ENCODE measurements around the gene LSR. TPM values are rescaled to one million over a fixed set of nuclear protein-coding genes. Genes with fewer than 3 reads are reported as not detected.

Gene LSR
- total RNA-seq, 3 donors from 2014 or later (not counting 1 experiment from before 2014, with no cell fraction given), result 3.4 to 6.9 (median 6.7) TPM

- DNase-seq (no peak), ATAC-seq (no peak)
- no peaks in the 10 kb centered on the region for H3K9me3 Mint-ChIP-seq
- no peaks in the 10 kb centered on the region for H3K27me3 ChIP-seq (ENCODE audit: control insufficient read depth, insufficient read depth, low read length)
- H3K9me3 ChIP-seq (ENCODE audit: control insufficient read depth, insufficient read depth, low read length), result no peaks in the 10 kb centered on the region
- no peaks in the 10 kb centered on the region for H3K4me1 Mint-ChIP-seq
- no peak overlapping the region for H3K4me3 Mint-ChIP-seq
- no peaks in the 10 kb centered on the region for H3K36me3 ChIP-seq (ENCODE audit: control insufficient read depth, insufficient read depth, low read length)
- no peak overlapping the region for H3K27ac Mint-ChIP-seq
- 92% methylated on average over 2 of the region's 2 CpGs for WGBS (ENCODE audit: insufficient coverage)
- intact Hi-C loops (cut with micrococcal nuclease), result no loop called here
- H3K4me3 ChIP-seq (ENCODE audit: low read length), result no peak overlapping the region
- H3K27ac ChIP-seq (ENCODE audit: low read length), result no peak overlapping the region
- TF ChIP-seq, protein P1, sequence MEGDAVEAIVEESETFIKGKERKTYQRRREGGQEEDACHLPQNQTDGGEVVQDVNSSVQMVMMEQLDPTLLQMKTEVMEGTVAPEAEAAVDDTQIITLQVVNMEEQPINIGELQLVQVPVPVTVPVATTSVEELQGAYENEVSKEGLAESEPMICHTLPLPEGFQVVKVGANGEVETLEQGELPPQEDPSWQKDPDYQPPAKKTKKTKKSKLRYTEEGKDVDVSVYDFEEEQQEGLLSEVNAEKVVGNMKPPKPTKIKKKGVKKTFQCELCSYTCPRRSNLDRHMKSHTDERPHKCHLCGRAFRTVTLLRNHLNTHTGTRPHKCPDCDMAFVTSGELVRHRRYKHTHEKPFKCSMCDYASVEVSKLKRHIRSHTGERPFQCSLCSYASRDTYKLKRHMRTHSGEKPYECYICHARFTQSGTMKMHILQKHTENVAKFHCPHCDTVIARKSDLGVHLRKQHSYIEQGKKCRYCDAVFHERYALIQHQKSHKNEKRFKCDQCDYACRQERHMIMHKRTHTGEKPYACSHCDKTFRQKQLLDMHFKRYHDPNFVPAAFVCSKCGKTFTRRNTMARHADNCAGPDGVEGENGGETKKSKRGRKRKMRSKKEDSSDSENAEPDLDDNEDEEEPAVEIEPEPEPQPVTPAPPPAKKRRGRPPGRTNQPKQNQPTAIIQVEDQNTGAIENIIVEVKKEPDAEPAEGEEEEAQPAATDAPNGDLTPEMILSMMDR (IDR thresholded peaks at IDR 0.05), result no peak
- peaks cover 1% of the 10 kb centered on the region for H3K4me1 ChIP-seq (ENCODE audit: control insufficient read depth, insufficient read depth, low read length)
- no peaks in the 10 kb centered on the region for H3K27me3 Mint-ChIP-seq (ENCODE audit: low read depth in 2 of 2)
- no peaks in the 10 kb centered on the region for H3K36me3 Mint-ChIP-seq
These were observed 53.2 kb downstream of the LSR start for GRCh38 chr19:35301961-35302360.

GRCh38 chr19:35302446-35302845 is 53.6 kb downstream of the LSR start:
- 88% methylated on average over 16 of the region's 16 CpGs for WGBS (ENCODE audit: insufficient coverage)
- no peaks in the 10 kb centered on the region for H3K36me3 ChIP-seq (ENCODE audit: control insufficient read depth, insufficient read depth, low read length)
- H3K4me1 Mint-ChIP-seq, result no peaks in the 10 kb centered on the region
- intact Hi-C loops (cut with micrococcal nuclease), result no loop called here
- H3K4me3 ChIP-seq (ENCODE audit: low read length), result no peak overlapping the region
- TF ChIP-seq, protein P1 (IDR thresholded peaks at IDR 0.05), result no peak
- DNase-seq, result no peak
- no peaks in the 10 kb centered on the region for H3K36me3 Mint-ChIP-seq
- no peaks in the 10 kb centered on the region for H3K9me3 ChIP-seq (ENCODE audit: control insufficient read depth, insufficient read depth, low read length)
- H3K4me1 ChIP-seq (ENCODE audit: control insufficient read depth, insufficient read depth, low read length), result no peaks in the 10 kb centered on the region
- no peaks in the 10 kb centered on the region for H3K27me3 ChIP-seq (ENCODE audit: control insufficient read depth, insufficient read depth, low read length)
- H3K27ac Mint-ChIP-seq, result no peak overlapping the region
- no peaks in the 10 kb centered on the region for H3K9me3 Mint-ChIP-seq
- no peaks in the 10 kb centered on the region for H3K27me3 Mint-ChIP-seq (ENCODE audit: low read depth in 2 of 2)
- H3K27ac ChIP-seq (ENCODE audit: low read length), result no peak overlapping the region
- no peak overlapping the region for H3K4me3 Mint-ChIP-seq
- ATAC-seq, result no peak

- H3K4me3 ChIP-seq (ENCODE audit: low read length), result no peak overlapping the region
- no peaks in the 10 kb centered on the region for H3K9me3 ChIP-seq (ENCODE audit: control insufficient read depth, insufficient read depth, low read length)
- TF ChIP-seq, protein P1 (IDR thresholded peaks at IDR 0.05), result no peak
- H3K27me3 ChIP-seq (ENCODE audit: control insufficient read depth, insufficient read depth, low read length), result no peaks in the 10 kb centered on the region
- intact Hi-C loops (cut with micrococcal nuclease), result no loop called here
- H3K27ac ChIP-seq (ENCODE audit: low read length), result no peak overlapping the region
- Mint-ChIP-seq H3K27ac (no peak overlapping the region), H3K4me1 (no peaks in the 10 kb centered on the region), H3K27me3 (ENCODE audit: low read depth in 2 of 2) (no peaks in the 10 kb centered on the region), H3K4me3 (no peak overlapping the region), H3K36me3 (no peaks in the 10 kb centered on the region), H3K9me3 (no peaks in the 10 kb centered on the region)
- 88% methylated on average over 6 of the region's 6 CpGs for WGBS (ENCODE audit: insufficient coverage)
- ATAC-seq, result no peak
- no peak for DNase-seq
- H3K4me1 ChIP-seq (ENCODE audit: control insufficient read depth, insufficient read depth, low read length), result no peaks in the 10 kb centered on the region
- no peaks in the 10 kb centered on the region for H3K36me3 ChIP-seq (ENCODE audit: control insufficient read depth, insufficient read depth, low read length)
These were observed 54.6 kb downstream of the LSR start for GRCh38 chr19:35303357-35303915.

DNA sequence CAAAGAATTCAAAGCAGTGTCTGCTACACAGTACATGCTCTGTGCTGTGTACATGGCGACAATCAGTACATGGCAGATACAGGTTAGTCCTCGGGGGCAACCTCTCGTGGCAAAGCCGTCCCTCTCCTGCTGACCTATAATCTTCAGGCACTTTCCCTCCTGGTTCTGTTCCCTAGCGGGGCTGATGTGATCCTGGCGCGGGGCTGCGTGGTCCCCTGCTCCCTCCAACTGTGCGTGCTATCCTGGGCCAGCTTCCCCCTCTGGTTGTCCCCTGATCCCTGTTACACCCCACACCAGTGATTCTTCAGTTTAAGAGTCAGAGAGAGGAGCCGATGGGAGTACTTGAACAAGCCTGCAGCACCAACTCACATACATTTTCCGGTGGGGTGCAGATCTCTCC is 55.2 kb downstream of the LSR start:
- H3K9me3 ChIP-seq (ENCODE audit: control insufficient read depth, insufficient read depth, low read length), result no peaks in the 10 kb centered on the region
- no peak overlapping the region for H3K27ac ChIP-seq (ENCODE audit: low read length)
- no peaks in the 10 kb centered on the region for H3K36me3 ChIP-seq (ENCODE audit: control insufficient read depth, insufficient read depth, low read length)
- no peaks in the 10 kb centered on the region for H3K4me1 ChIP-seq (ENCODE audit: control insufficient read depth, insufficient read depth, low read length)
- no peak overlapping the region for H3K27ac Mint-ChIP-seq
- no peaks in the 10 kb centered on the region for H3K9me3 Mint-ChIP-seq
- H3K4me3 Mint-ChIP-seq, result no peak overlapping the region
- no peak for DNase-seq
- H3K4me1 Mint-ChIP-seq, result no peaks in the 10 kb centered on the region
- ATAC-seq, result no peak
- H3K27me3 Mint-ChIP-seq (ENCODE audit: low read depth in 2 of 2), result no peaks in the 10 kb centered on the region
- H3K27me3 ChIP-seq (ENCODE audit: control insufficient read depth, insufficient read depth, low read length), result no peaks in the 10 kb centered on the region
- TF ChIP-seq, protein P1 (IDR thresholded peaks at IDR 0.05), result no peak
- 94% methylated on average over 11 of the region's 11 CpGs for WGBS (ENCODE audit: insufficient coverage)
- H3K36me3 Mint-ChIP-seq, result no peaks in the 10 kb centered on the region
- intact Hi-C loops (cut with micrococcal nuclease), result no loop called here
- no peak overlapping the region for H3K4me3 ChIP-seq (ENCODE audit: low read length)

All from natural killer cell (primary cell).